K562 (cell line): Measurements from ENCODE around the gene ECSIT. TPM values are rescaled to one million over a fixed set of nuclear protein-coding genes. Genes with fewer than 3 reads are reported as not detected.
A peak's percentile ranks its signal among the peaks of the same experiment; 100 is the strongest.

ENCODE experiments used
- ATAC-seq: fragments of 200-7000 bp; cut with Tn5 transposase; 3 replicates; pipeline ENCODE4 v1.9.1; 2020; ENCODE audit warnings: moderate library complexity
- BruUV-seq: library from RNA; stranded (reverse); fragments of 400-500 nt; replicated peaks from 2 replicates; lab custom pipeline; 2021; lab: Mats Ljungman, UMichigan
- CTCF ChIA-PET: fragments of 300-600 bp; formaldehyde crosslinking; extraction: SDS; loops from one replicate; lab custom pipeline; 2021; ENCODE audit warnings: low intra/inter-chr PET ratio; lab: Yijun Ruan, JAX
- POLR2A ChIA-PET: fragments of 300-600, 350-650 bp; sonication (Branson Sonifier 250); formaldehyde crosslinking; extraction: SDS; loops from one replicate; lab custom pipeline; 2021; ENCODE audit warnings: antibody characterized with exemption, inconsistent platforms; lab: Yijun Ruan, JAX
- DNase-seq, 4 experiments: peaks; one replicate each; pipeline versions ENCODE4 v3.0.0 to v3.0.0-alpha.2; 2011 to 2018; ENCODE audit warnings: low spot score in 3 of 4, mixed read lengths in 3 of 4; ENCODE audit errors: extremely low read depth in 1 of 4
- FAIRE-seq: peaks from 2 replicates; lab custom pipeline; 2011; peaks lifted over from hg19 to GRCh38; lab: Jason Lieb, UNC
- H2AFZ ChIP-seq: 2 replicates; pipeline ENCODE4 v1.6.0; 2011; ENCODE audit warnings: low read depth, low read length, control low read depth, inconsistent platforms
- H3K27ac ChIP-seq: fragments of 200-600 bp; 3 replicates; pipeline ENCODE4 v1.8.0; 2011; ENCODE audit warnings: low read depth, mild to moderate bottlenecking, control low read depth, inconsistent platforms, low read length, moderate library complexity, mixed read lengths; ENCODE audit errors: extremely low read depth
- H3K27me3 ChIP-seq, 2 experiments: fragments of 300-600 bp in 1 of 2; 2 replicates in 1 of 2; 3 replicates in 1 of 2; pipeline versions ENCODE4 v1.6.0 to v1.8.0; 2011; ENCODE audit warnings: inconsistent platforms in 2 of 2, low read length in 2 of 2, mild to moderate bottlenecking in 1 of 2, mixed read lengths in 1 of 2, moderate library complexity in 1 of 2; ENCODE audit not compliant: control insufficient read depth in 2 of 2, insufficient read depth in 2 of 2
- H3K36me3 ChIP-seq: fragments of 300-600 bp; 3 replicates; pipeline ENCODE4 v1.8.0; 2011; ENCODE audit warnings: mild to moderate bottlenecking, low read length, inconsistent platforms; ENCODE audit not compliant: control insufficient read depth, insufficient read depth
- H3K4me1 ChIP-seq, 2 experiments: fragments of 200-600 bp in 1 of 2; replicated peaks in 1 of 2; 2 replicates in 1 of 2; 3 replicates in 1 of 2; pipeline versions ENCODE4 v1.5.1 to v1.8.0; 2011; ENCODE audit warnings: inconsistent platforms in 2 of 2, low read length in 2 of 2, mild to moderate bottlenecking in 1 of 2, mixed read lengths in 1 of 2, moderate library complexity in 1 of 2; ENCODE audit not compliant: control insufficient read depth in 2 of 2, insufficient read depth in 2 of 2
- H3K4me2 ChIP-seq: 2 replicates; pipeline ENCODE4 v1.6.1; 2011; ENCODE audit warnings: low read length, control low read depth, inconsistent platforms, mixed read lengths; ENCODE audit not compliant: insufficient read depth
- H3K4me3 ChIP-seq: fragments of 200-600 bp; sonication (generic), shearing (Covaris generic); 2 replicates; pipeline ENCODE4 v1.5.1; 2016; ENCODE audit warnings: control low read depth, inconsistent platforms
- H3K79me2 ChIP-seq: fragments of 200-600 bp; 3 replicates; pipeline ENCODE4 v1.8.0; 2011; ENCODE audit warnings: low read length, inconsistent platforms; ENCODE audit not compliant: control insufficient read depth, insufficient read depth
- H3K9ac ChIP-seq, 2 experiments: 2 replicates each; pipeline versions ENCODE4 v1.6.0 to v1.6.1; 2011; ENCODE audit warnings: low read depth in 2 of 2, low read length in 2 of 2, control low read depth in 1 of 2, inconsistent platforms in 1 of 2, mild to moderate bottlenecking in 1 of 2, mixed read lengths in 1 of 2; ENCODE audit not compliant: insufficient read depth in 1 of 2
- H3K9me1 ChIP-seq: one replicate; pipeline ENCODE4 v1.6.0; 2011; ENCODE audit warnings: inconsistent platforms, mild to moderate bottlenecking, low read length, moderate library complexity; ENCODE audit not compliant: control insufficient read depth, insufficient read depth
- H3K9me3 ChIP-seq: replicated peaks from 2 replicates; pipeline ENCODE4 v1.5.1; 2011; ENCODE audit warnings: low read depth, low read length, inconsistent platforms; ENCODE audit not compliant: control insufficient read depth, insufficient read depth
- H4K20me1 ChIP-seq: replicated peaks from 2 replicates; pipeline ENCODE4 v1.6.1; 2011; ENCODE audit warnings: low read length, inconsistent platforms, mixed read lengths; ENCODE audit not compliant: control insufficient read depth, insufficient read depth
- ATF2 ChIP-seq: sonication (generic); formaldehyde crosslinking; IDR thresholded peaks from 2 replicates; pipeline ENCODE4 v1.8.1; 2022; ENCODE audit warnings: missing genetic modification reagents
- CC2D1A ChIP-seq: fragments of 450-650 bp; IDR thresholded peaks from 2 replicates; pipeline ENCODE4 v1.6.1; 2017; ENCODE audit warnings: mild to moderate bottlenecking
- CTBP1 ChIP-seq: fragments of 450-650 bp; IDR thresholded peaks from 2 replicates; pipeline ENCODE4 v1.6.1; 2016; ENCODE audit warnings: borderline replicate concordance
- WGBS: fragments of 100-300 bp; shearing (Covaris generic); methylation state at CpG from one replicate; pipeline ENCODE4 v1.1.6; 2016; ENCODE audit warnings: low coverage, mixed read lengths; ENCODE audit not compliant: insufficient coverage; ENCODE audit errors: missing lambda C conversion rate; 5-methylcytosine and 5-hydroxymethylcytosine counted together
- in situ Hi-C: fragments of 300-500 bp; cut with MboI; formaldehyde crosslinking; loops from 4 replicates; pipeline ENCODE4 v1.15.0; 2018; ENCODE audit warnings: inconsistent platforms, mixed read lengths
- intact Hi-C: fragments of 100-400 bp; cut with micrococcal nuclease; formaldehyde crosslinking; loops from 2 replicates; pipeline ENCODE4 v1.14.2; 2022
- polyA plus RNA-seq, 8 experiments: library from polyadenylated mRNA; depleted of rRNA in 4 of 8; stranded (reverse) in 5 of 8; unstranded in 3 of 8; fragments of >200 nt; fragmentation: Nextera tagmentation in 2 of 8; fragmentation: Illumina TruSeq in 1 of 8; extraction: Ambion mirVana in 2 of 8; extraction: Trizol in 1 of 8; gene quantifications; 2 replicates each; pipeline versions ENCODE4 v1.2.1 to v1.2.3, GENCODE V29; 2011 to 2014; ENCODE audit warnings: inconsistent platforms in 1 of 8, missing spikeins in 1 of 8
- total RNA-seq, 7 experiments: library from RNA; depleted of rRNA in 6 of 7; stranded (reverse); fragments of >200 nt in 6 of 7; fragmentation: Illumina TruSeq in 2 of 7; extraction: Trizol in 2 of 7; gene quantifications; 2 replicates each; pipeline versions ENCODE4 v1.2.1 to v1.2.3, GENCODE V29; 2011 to 2021; ENCODE audit warnings: low replicate concordance in 1 of 7
- TF ChIP-seq, protein P1 (sequence below), 2 experiments: fragments of 450-650 bp in 1 of 2; sonication (generic) in 1 of 2; formaldehyde crosslinking in 1 of 2; IDR thresholded peaks; 2 replicates each; pipeline versions ENCODE4 v1.7.1 to v1.9.0; 2016 to 2022; ENCODE audit warnings: inconsistent platforms in 1 of 2, mild to moderate bottlenecking in 1 of 2, missing genetic modification reagents in 1 of 2

The ECSIT gene
- total and polyA plus RNA-seq, 9 of the 15 experiments (the other 6 are each of a cell fraction or from before 2014, with no cell fraction given): 1.1 to 82.5 (median 43.9) TPM

- no peak overlapping the region for H3K4me2 ChIP-seq
- 8% methylated on average over 12 of the region's 12 CpGs for WGBS
- no peak overlapping the region for H3K9ac ChIP-seq
- no peaks in the 10 kb centered on the region for H3K9me3 ChIP-seq
- no peak overlapping the region for H3K27ac ChIP-seq
- no peak overlapping the region for H3K4me3 ChIP-seq
- no peak; the same call in 2 of the 3 replicates for ATAC-seq
- no peak for FAIRE-seq
- no peaks in the 10 kb centered on the region for H3K36me3 ChIP-seq
- ChIA-PET POLR2A (interaction anchor here (0.6 kb wide), 1 partner anchor 13 kb away, joined by 3 read pairs; no protein-coding TSS in a partner anchor), CTCF (no interaction called here)
- H3K9me1 ChIP-seq: no peaks in the 10 kb centered on the region
- no TSS peak for BruUV-seq
- peaks cover 7 to 34% of the 10 kb centered on the region in 2 experiments for H3K27me3 ChIP-seq
- H4K20me1 ChIP-seq: 0 out of 2 replicates have a peak, but pooled peaks cover 3% of the 10 kb centered on the region
- H3K4me1 ChIP-seq: peaks cover 0 to 9% of the 10 kb centered on the region in 2 experiments; a peak in 1 of 5 replicates
- in situ Hi-C loops: no loop called here
- no peak for DNase-seq
- H3K79me2 ChIP-seq: no peaks in the 10 kb centered on the region
- H2AFZ ChIP-seq: no peak overlapping the region
- intact Hi-C loops: no loop called here
- 0 out of 2 replicates have a peak, but pooled peaks have one; percentile 25 for TF ChIP-seq CTBP1
- no peak for TF ChIP-seq CC2D1A
- TF ChIP-seq ATF2 (CRISPR knock-in tag): 0 out of 2 replicates have a peak, but pooled peaks have one; percentile 35
Observed at GRCh38 chr19:11463391-11463790, 65.5 kb downstream of the ECSIT start.

DNA sequence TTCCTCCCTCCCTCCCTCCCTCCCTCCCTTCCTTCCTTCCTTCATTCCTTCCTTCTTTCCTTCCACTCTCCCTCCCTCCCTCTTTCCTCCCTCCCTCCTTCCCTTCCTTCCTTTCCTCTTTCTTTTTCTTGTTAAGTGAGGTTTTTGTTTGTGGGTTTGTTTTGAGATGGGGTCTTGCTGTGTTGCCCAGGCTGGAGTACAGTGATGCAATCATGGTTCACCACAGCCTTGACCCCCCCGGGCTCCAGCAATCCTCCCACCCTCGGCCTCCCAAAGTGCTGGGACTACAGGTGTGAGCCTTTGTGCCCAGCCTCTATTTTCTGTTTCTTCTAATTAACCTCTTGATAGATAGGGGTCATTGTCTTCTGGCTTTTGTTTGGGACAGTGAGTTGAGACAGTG is 67.5 kb downstream of the ECSIT start:
- H3K4me1 ChIP-seq: peaks cover 0 to 20% of the 10 kb centered on the region in 2 experiments; a peak in 3 of 5 replicates
- ChIA-PET POLR2A (no interaction called here), CTCF (no interaction called here)
- no peaks in the 10 kb centered on the region for H3K9me1 ChIP-seq
- no TSS peak for BruUV-seq
- H3K27me3 ChIP-seq: peaks cover 3 to 28% of the 10 kb centered on the region in 2 experiments; a peak in 4 of 5 replicates
- FAIRE-seq (no peak), ATAC-seq (no peak), DNase-seq (no peak)
- H3K27ac ChIP-seq: no peak overlapping the region
- no peaks in the 10 kb centered on the region for H3K9me3 ChIP-seq
- intact Hi-C loops: no loop called here
- no peaks in the 10 kb centered on the region for H3K36me3 ChIP-seq
- H4K20me1 ChIP-seq: 0 out of 2 replicates have a peak, but pooled peaks cover 4% of the 10 kb centered on the region
- H3K4me2 ChIP-seq: no peak overlapping the region
- no peak overlapping the region for H3K4me3 ChIP-seq
- in situ Hi-C loops: no loop called here
- H3K9ac ChIP-seq: no peak overlapping the region
- 0% methylated on average over 2 of the region's 2 CpGs for WGBS
- no peaks in the 10 kb centered on the region for H3K79me2 ChIP-seq
- no peak overlapping the region for H2AFZ ChIP-seq
- TF ChIP-seq, protein P1, sequence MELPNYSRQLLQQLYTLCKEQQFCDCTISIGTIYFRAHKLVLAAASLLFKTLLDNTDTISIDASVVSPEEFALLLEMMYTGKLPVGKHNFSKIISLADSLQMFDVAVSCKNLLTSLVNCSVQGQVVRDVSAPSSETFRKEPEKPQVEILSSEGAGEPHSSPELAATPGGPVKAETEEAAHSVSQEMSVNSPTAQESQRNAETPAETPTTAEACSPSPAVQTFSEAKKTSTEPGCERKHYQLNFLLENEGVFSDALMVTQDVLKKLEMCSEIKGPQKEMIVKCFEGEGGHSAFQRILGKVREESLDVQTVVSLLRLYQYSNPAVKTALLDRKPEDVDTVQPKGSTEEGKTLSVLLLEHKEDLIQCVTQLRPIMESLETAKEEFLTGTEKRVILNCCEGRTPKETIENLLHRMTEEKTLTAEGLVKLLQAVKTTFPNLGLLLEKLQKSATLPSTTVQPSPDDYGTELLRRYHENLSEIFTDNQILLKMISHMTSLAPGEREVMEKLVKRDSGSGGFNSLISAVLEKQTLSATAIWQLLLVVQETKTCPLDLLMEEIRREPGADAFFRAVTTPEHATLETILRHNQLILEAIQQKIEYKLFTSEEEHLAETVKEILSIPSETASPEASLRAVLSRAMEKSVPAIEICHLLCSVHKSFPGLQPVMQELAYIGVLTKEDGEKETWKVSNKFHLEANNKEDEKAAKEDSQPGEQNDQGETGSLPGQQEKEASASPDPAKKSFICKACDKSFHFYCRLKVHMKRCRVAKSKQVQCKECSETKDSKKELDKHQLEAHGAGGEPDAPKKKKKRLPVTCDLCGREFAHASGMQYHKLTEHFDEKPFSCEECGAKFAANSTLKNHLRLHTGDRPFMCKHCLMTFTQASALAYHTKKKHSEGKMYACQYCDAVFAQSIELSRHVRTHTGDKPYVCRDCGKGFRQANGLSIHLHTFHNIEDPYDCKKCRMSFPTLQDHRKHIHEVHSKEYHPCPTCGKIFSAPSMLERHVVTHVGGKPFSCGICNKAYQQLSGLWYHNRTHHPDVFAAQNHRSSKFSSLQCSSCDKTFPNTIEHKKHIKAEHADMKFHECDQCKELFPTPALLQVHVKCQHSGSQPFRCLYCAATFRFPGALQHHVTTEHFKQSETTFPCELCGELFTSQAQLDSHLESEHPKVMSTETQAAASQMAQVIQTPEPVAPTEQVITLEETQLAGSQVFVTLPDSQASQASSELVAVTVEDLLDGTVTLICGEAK (IDR thresholded peaks at IDR 0.05): no peak
- TF ChIP-seq, protein P1 (CRISPR knock-in tag; IDR thresholded peaks at IDR 0.05): no peak
